KMS-11 (cell line): Measurements from ENCODE around the gene THPO.

ENCODE experiments used
- H2AFZ ChIP-seq: fragments of 200-600 bp; sonication (generic); 2 replicates; pipeline ENCODE4 v1.6.1; 2016; ENCODE audit warnings: antibody characterized with exemption, mixed run types, low read depth
- H3K27ac ChIP-seq: fragments of 200-600 bp; sonication (generic); 2 replicates; pipeline ENCODE4 v1.6.1; 2016; ENCODE audit warnings: mild to moderate bottlenecking, mixed run types
- H3K27me3 ChIP-seq: fragments of 200-600 bp; sonication (generic); 2 replicates; pipeline ENCODE4 v1.6.1; 2017; ENCODE audit warnings: mild to moderate bottlenecking, low read depth, mixed run types, moderate library complexity; ENCODE audit not compliant: insufficient read depth
- H3K36me3 ChIP-seq: fragments of 200-600 bp; sonication (generic); 2 replicates; pipeline ENCODE4 v1.6.1; 2017; ENCODE audit warnings: mild to moderate bottlenecking, mixed run types; ENCODE audit not compliant: insufficient read depth
- H3K4me1 ChIP-seq: fragments of 200-600 bp; sonication (generic); 2 replicates; pipeline ENCODE4 v1.6.1; 2016; ENCODE audit warnings: mild to moderate bottlenecking, low read depth, mixed run types; ENCODE audit not compliant: poor library complexity, severe bottlenecking
- H3K4me2 ChIP-seq: fragments of 200-600 bp; sonication (generic); 2 replicates; pipeline ENCODE4 v1.7.0; 2016; ENCODE audit warnings: mild to moderate bottlenecking, mixed run types
- H3K4me3 ChIP-seq: fragments of 200-600 bp; sonication (generic); IDR thresholded peaks from 2 replicates; pipeline ENCODE4 v1.6.1; 2017; ENCODE audit warnings: low read depth, low read length, mixed read lengths; ENCODE audit not compliant: insufficient read depth
- H3K79me2 ChIP-seq: fragments of 200-600 bp; sonication (generic); 2 replicates; pipeline ENCODE4 v1.6.1; 2016; ENCODE audit warnings: low read depth, mixed run types; ENCODE audit not compliant: insufficient read depth
- H3K9ac ChIP-seq: fragments of 200-600 bp; sonication (generic); 2 replicates; pipeline ENCODE4 v1.6.1; 2016; ENCODE audit warnings: mild to moderate bottlenecking, mixed run types
- H4K20me1 ChIP-seq: fragments of 200-600 bp; sonication (generic); 2 replicates; pipeline ENCODE4 v1.6.1; 2016; ENCODE audit warnings: mild to moderate bottlenecking, mixed run types; ENCODE audit not compliant: insufficient read depth
- CTCF ChIP-seq: fragments of 200-600 bp; sonication (generic); conservative IDR thresholded peaks from 2 replicates; pipeline ENCODE4 v1.6.1; 2017; ENCODE audit warnings: low read depth, mild to moderate bottlenecking, antibody characterized with exemption, low read length, moderate library complexity, mixed read lengths

Gene THPO

GRCh38 chr3:184377374-184377773 lies 633 bp downstream of the THPO start:
- Histone ChIP-seq H3K4me1 (no peaks in the 10 kb centered on the region), H3K4me2 (no peak overlapping the region), H3K27me3 (peaks cover 70% of the 10 kb centered on the region), H2AFZ (no peak overlapping the region), H3K9ac (no peak overlapping the region), H3K36me3 (no peaks in the 10 kb centered on the region), H4K20me1 (no peaks in the 10 kb centered on the region), H3K27ac (no peak overlapping the region), H3K79me2 (no peaks in the 10 kb centered on the region), H3K4me3 (no peak overlapping the region)
- TF ChIP-seq CTCF, result no peak

- Histone ChIP-seq H3K4me2 (no peak overlapping the region), H3K4me3 (no peak overlapping the region), H3K9ac (no peak overlapping the region), H3K79me2 (no peaks in the 10 kb centered on the region), H2AFZ (no peak overlapping the region), H3K27ac (no peak overlapping the region), H3K4me1 (peaks cover 8% of the 10 kb centered on the region), H4K20me1 (no peaks in the 10 kb centered on the region), H3K36me3 (no peaks in the 10 kb centered on the region), H3K27me3 (peaks cover 65% of the 10 kb centered on the region)
- no peak for TF ChIP-seq CTCF
These were observed 2.1 kb downstream of the THPO start for GRCh38 chr3:184375747-184376461.

GRCh38 chr3:184373422-184373821 lies 4.6 kb downstream of the THPO start:
- Histone ChIP-seq H3K4me2 (no peak overlapping the region), H3K36me3 (no peaks in the 10 kb centered on the region), H2AFZ (no peak overlapping the region), H3K27me3 (peaks cover 46% of the 10 kb centered on the region), H3K27ac (no peak overlapping the region), H3K79me2 (no peaks in the 10 kb centered on the region), H3K9ac (no peak overlapping the region), H4K20me1 (no peaks in the 10 kb centered on the region), H3K4me1 (peaks cover 8% of the 10 kb centered on the region), H3K4me3 (no peak overlapping the region)
- TF ChIP-seq CTCF, result no peak

GRCh38 chr3:184372911-184373310 lies 5.1 kb downstream of the THPO start:
- peaks cover 41% of the 10 kb centered on the region for H3K27me3 ChIP-seq
- H2AFZ ChIP-seq, result no peak overlapping the region
- no peak overlapping the region for H3K27ac ChIP-seq
- no peak overlapping the region for H3K4me3 ChIP-seq
- no peaks in the 10 kb centered on the region for H3K36me3 ChIP-seq
- no peak overlapping the region for H3K9ac ChIP-seq
- H3K4me1 ChIP-seq, result peaks cover 8% of the 10 kb centered on the region
- no peaks in the 10 kb centered on the region for H4K20me1 ChIP-seq
- H3K4me2 ChIP-seq, result no peak overlapping the region
- TF ChIP-seq CTCF, result no peak
- H3K79me2 ChIP-seq, result no peaks in the 10 kb centered on the region
